Right atrium auricular region (tissue), 2 donors: ENCODE results near the gene SLC9A9. TPM values are rescaled to one million over a fixed set of nuclear protein-coding genes. Genes with fewer than 3 reads are reported as not detected.

Source experiments
- DNase-seq: peaks from one replicate; pipeline ENCODE4 v3.0.0-alpha.2; 2019; ENCODE audit warnings: low spot score
- H3K27ac ChIP-seq, 2 donors: fragments of 200-600 bp; sonication (generic); 1 replicate in 1 of 2; 2 replicates in 1 of 2; pipeline ENCODE4 v1.5.1; 2016 to 2019
- H3K27me3 ChIP-seq, 2 donors: fragments of 200-600 bp; sonication (generic); one replicate each; pipeline versions ENCODE4 v1.5.1 to v1.6.0; 2017 to 2019
- H3K36me3 ChIP-seq: fragments of 200-600 bp; sonication (generic); one replicate; pipeline ENCODE4 v1.5.1; 2016
- H3K4me1 ChIP-seq, 2 donors: fragments of 200-600 bp; sonication (generic); one replicate each; pipeline versions ENCODE4 v1.5.1 to v1.6.0; 2017 to 2019
- H3K4me3 ChIP-seq, 2 donors: fragments of 200-600 bp; sonication (generic); 1 replicate in 1 of 2; 2 replicates in 1 of 2; pipeline ENCODE4 v1.5.1; 2017 to 2019; ENCODE audit warnings: mild to moderate bottlenecking in 1 of 2, moderate library complexity in 1 of 2
- H3K9me3 ChIP-seq, 2 donors: fragments of 200-600 bp; sonication (generic); one replicate each; pipeline ENCODE4 v1.5.1; 2019
- CTCF ChIP-seq, 2 donors: fragments of 200-600 bp; sonication (generic); IDR thresholded peaks; one replicate each; pipeline ENCODE4 v1.5.1; 2019; ENCODE audit warnings: antibody characterized with exemption in 2 of 2
- total RNA-seq, 2 donors: library from RNA; depleted of rRNA; stranded (reverse); fragments of >200 nt; gene quantifications; one replicate each; pipeline ENCODE4 v1.1.0, GENCODE V29; 2016

SLC9A9 gene
- total RNA-seq, 2 donors from 2014 or later, result 3.1 to 4.2 TPM

- TF ChIP-seq CTCF (IDR thresholded peaks at IDR 0.05), result no peak
- H3K27ac ChIP-seq, result no peak overlapping the region
- DNase-seq, result no peak
- H3K27me3 ChIP-seq, result no peaks in the 10 kb centered on the region
- no peaks in the 10 kb centered on the region for H3K9me3 ChIP-seq
- no peak overlapping the region for H3K4me3 ChIP-seq
- H3K4me1 ChIP-seq, result no peaks in the 10 kb centered on the region
- H3K36me3 ChIP-seq, result no peaks in the 10 kb centered on the region
Observed at GRCh38 chr3:143266511-143266910, 581.8 kb downstream of the SLC9A9 start.

DNA sequence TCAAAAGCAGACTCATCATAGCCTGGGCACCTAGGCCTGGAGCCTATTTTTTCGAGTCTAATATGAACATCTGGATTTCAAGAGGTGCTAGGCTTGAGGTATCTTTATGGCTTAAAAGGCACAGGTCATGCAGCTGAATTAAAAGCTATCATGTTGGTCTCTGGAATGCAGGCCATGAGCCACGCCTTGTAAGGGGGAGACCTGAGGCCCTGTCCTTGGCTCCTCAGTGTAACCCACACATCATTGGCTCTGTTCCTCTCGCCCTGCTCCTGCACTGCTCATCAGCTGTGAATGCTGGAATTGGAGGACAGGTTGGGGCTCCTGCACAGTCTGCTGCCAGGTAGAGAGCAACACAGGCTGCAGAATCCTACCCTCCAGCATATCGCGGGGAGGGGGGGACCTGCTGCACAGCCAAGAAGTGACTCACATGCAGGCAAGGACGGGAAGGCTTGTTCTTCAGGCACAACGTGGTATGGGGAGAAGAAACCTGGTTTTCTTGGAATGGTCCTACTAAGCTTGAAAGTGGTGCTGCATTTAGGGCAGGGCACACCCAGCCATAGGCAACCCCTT, 582.7 kb downstream of the SLC9A9 start:
- DNase-seq, result no peak
- Histone ChIP-seq H3K27me3 (no peaks in the 10 kb centered on the region), H3K4me1 (no peaks in the 10 kb centered on the region), H3K27ac (no peak overlapping the region), H3K9me3 (no peaks in the 10 kb centered on the region), H3K36me3 (no peaks in the 10 kb centered on the region), H3K4me3 (no peak overlapping the region)
- TF ChIP-seq CTCF (IDR thresholded peaks at IDR 0.05), result no peak

GRCh38 chr3:143263852-143264513, 584.3 kb downstream of the SLC9A9 start:
- no peak for TF ChIP-seq CTCF (IDR thresholded peaks at IDR 0.05)

DNA sequence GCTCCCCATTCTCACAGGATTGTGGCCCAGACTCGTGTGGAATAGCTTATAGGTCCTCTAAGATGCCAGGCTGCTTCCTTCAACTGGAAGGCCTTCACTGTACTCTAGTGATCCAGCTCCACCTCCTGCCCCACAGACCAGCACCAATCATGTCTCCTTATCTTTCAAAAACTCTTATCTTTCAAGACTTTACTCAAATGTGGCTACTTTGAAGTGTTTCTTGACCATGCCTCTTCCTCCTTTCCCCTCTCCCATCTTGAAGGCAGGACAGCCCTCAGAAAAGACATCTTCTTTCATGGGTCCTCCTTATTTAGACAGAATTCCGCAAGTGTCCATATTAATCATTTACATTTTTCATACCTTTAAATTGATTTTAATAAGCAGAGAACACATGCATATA, 586.4 kb downstream of the SLC9A9 start:
- H3K36me3 ChIP-seq, result no peaks in the 10 kb centered on the region
- DNase-seq, result no peak
- no peak overlapping the region for H3K27ac ChIP-seq
- no peaks in the 10 kb centered on the region for H3K4me1 ChIP-seq
- H3K9me3 ChIP-seq, result no peaks in the 10 kb centered on the region
- no peaks in the 10 kb centered on the region for H3K27me3 ChIP-seq
- TF ChIP-seq CTCF (IDR thresholded peaks at IDR 0.05), result no peak
- H3K4me3 ChIP-seq, result no peak overlapping the region

More at GRCh38 chr3:143263852-143264513, 584.3 kb downstream of the SLC9A9 start:
- no peaks in the 10 kb centered on the region for H3K9me3 ChIP-seq
- no peaks in the 10 kb centered on the region for H3K27me3 ChIP-seq
- no peak overlapping the region for H3K27ac ChIP-seq
- no peak overlapping the region for H3K4me3 ChIP-seq
- no peaks in the 10 kb centered on the region for H3K4me1 ChIP-seq
- H3K36me3 ChIP-seq, result no peaks in the 10 kb centered on the region
- no peak for DNase-seq

- Histone ChIP-seq H3K27me3 (no peaks in the 10 kb centered on the region), H3K4me3 (no peak overlapping the region), H3K9me3 (no peaks in the 10 kb centered on the region), H3K36me3 (no peaks in the 10 kb centered on the region), H3K4me1 (no peaks in the 10 kb centered on the region), H3K27ac (no peak overlapping the region)
- DNase-seq, result no peak
- TF ChIP-seq CTCF (IDR thresholded peaks at IDR 0.05), result no peak
Observed at GRCh38 chr3:143258692-143259091, 589.6 kb downstream of the SLC9A9 start.

DNA sequence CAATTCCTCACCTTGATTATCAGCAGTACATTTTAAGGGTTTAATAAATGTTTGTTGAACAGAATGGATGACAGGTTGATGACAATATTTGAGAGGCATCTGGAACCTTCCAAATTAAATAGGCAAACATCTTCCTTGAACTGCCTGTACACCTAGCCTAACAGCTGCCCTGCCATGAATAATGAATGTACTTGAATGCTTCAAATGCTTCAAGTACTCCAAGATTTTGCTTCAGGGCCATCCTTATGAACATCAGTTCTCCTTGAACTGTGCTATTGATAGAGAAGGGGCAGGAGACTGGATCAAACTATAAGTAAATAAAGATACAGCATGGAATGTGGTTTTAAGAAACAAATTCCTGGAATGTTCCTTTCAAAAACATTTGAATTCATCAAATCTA, 591.9 kb downstream of the SLC9A9 start:
- Histone ChIP-seq H3K36me3 (no peaks in the 10 kb centered on the region), H3K9me3 (no peaks in the 10 kb centered on the region), H3K4me3 (no peak overlapping the region), H3K4me1 (no peaks in the 10 kb centered on the region), H3K27me3 (no peaks in the 10 kb centered on the region), H3K27ac (no peak overlapping the region)
- no peak for TF ChIP-seq CTCF (IDR thresholded peaks at IDR 0.05)
- no peak for DNase-seq
